SK-N-SH (cell line): Measurements from ENCODE around the gene SSR1. TPM values are rescaled to one million over a fixed set of nuclear protein-coding genes. Genes with fewer than 3 reads are reported as not detected.

Experiments
- CTCF ChIA-PET: fragments of 300-600, 350-600 bp; formaldehyde crosslinking; extraction: SDS; loops from one replicate; lab custom pipeline; 2021; lab: Yijun Ruan, JAX
- POLR2A ChIA-PET: fragments of 350-600 bp; sonication (Branson Sonifier 250); formaldehyde crosslinking; extraction: SDS; loops from one replicate; lab custom pipeline; 2020; ENCODE audit warnings: antibody characterized with exemption, inconsistent platforms; lab: Yijun Ruan, JAX
- DNase-seq: peaks from one replicate; pipeline ENCODE4 v3.0.0; 2012
- H2AFZ ChIP-seq: fragments of 200-600 bp; sonication (generic); 2 replicates; pipeline ENCODE4 v1.8.1; 2016; ENCODE audit warnings: antibody characterized with exemption, mild to moderate bottlenecking, low read depth
- H3F3A ChIP-seq: fragments of 200-600 bp; sonication (generic); replicated peaks from 2 replicates; pipeline ENCODE3; 2016; ENCODE audit warnings: antibody characterized with exemption, mild to moderate bottlenecking; ENCODE audit not compliant: insufficient read depth
- H3K27ac ChIP-seq, 2 experiments: fragments of 200-500 bp in 1 of 2; fragments of 200-600 bp in 1 of 2; sonication (Bioruptor generic) in 1 of 2; sonication (generic), shearing (Covaris generic) in 1 of 2; 2 replicates each; pipeline versions ENCODE4 v1.5.1 to v1.6.1; 2014 to 2016; ENCODE audit warnings: low read depth in 2 of 2, inconsistent platforms in 1 of 2, low read length in 1 of 2, mild to moderate bottlenecking in 1 of 2, mixed read lengths in 1 of 2
- H3K27me3 ChIP-seq: fragments of 200-600 bp; sonication (generic), shearing (Covaris generic); 2 replicates; pipeline ENCODE4 v1.6.1; 2016; ENCODE audit warnings: mixed run types; ENCODE audit not compliant: insufficient read depth
- H3K36me3 ChIP-seq, 2 experiments: fragments of 200-500 bp in 1 of 2; fragments of 200-600 bp in 1 of 2; sonication (Bioruptor generic) in 1 of 2; sonication (generic) in 1 of 2; replicated peaks in 1 of 2; 2 replicates each; pipeline versions ENCODE3 to v1.5.1; 2014 to 2016; ENCODE audit warnings: low read length in 1 of 2, mild to moderate bottlenecking in 1 of 2; ENCODE audit not compliant: insufficient read depth in 2 of 2, control insufficient read depth in 1 of 2
- H3K4me1 ChIP-seq, 2 experiments: fragments of 200-500 bp in 1 of 2; fragments of 200-600 bp in 1 of 2; sonication (Bioruptor generic) in 1 of 2; sonication (generic), shearing (Covaris generic) in 1 of 2; 2 replicates each; pipeline versions ENCODE4 v1.5.1 to v1.6.1; 2014 to 2016; ENCODE audit warnings: low read depth in 1 of 2, low read length in 1 of 2, mixed run types in 1 of 2; ENCODE audit not compliant: insufficient read depth in 2 of 2, control insufficient read depth in 1 of 2
- H3K4me2 ChIP-seq: fragments of 200-600 bp; sonication (generic), shearing (Covaris generic); 2 replicates; pipeline ENCODE4 v1.6.1; 2017; ENCODE audit warnings: mixed run types
- H3K4me3 ChIP-seq, 2 experiments: fragments of 200-500 bp in 1 of 2; fragments of 200-600 bp in 1 of 2; sonication (Bioruptor generic) in 1 of 2; sonication (generic), shearing (Covaris generic) in 1 of 2; 2 replicates each; pipeline versions ENCODE4 v1.5.1 to v1.8.1; 2014 to 2016; ENCODE audit warnings: low read depth in 2 of 2, inconsistent platforms in 1 of 2, low read length in 1 of 2, mild to moderate bottlenecking in 1 of 2, mixed read lengths in 1 of 2, moderate library complexity in 1 of 2
- H3K79me2 ChIP-seq: fragments of 200-600 bp; sonication (generic); 2 replicates; pipeline ENCODE4 v1.8.1; 2017; ENCODE audit warnings: mild to moderate bottlenecking; ENCODE audit not compliant: insufficient read depth
- H3K9ac ChIP-seq: fragments of 200-600 bp; sonication (generic); 2 replicates; pipeline ENCODE4 v1.6.1; 2017; ENCODE audit warnings: mixed run types
- H3K9me2 ChIP-seq: fragments of 200-600 bp; sonication (generic); 2 replicates; pipeline ENCODE4 v1.6.1; 2017; ENCODE audit warnings: mixed run types
- H3K9me3 ChIP-seq: fragments of 200-600 bp; sonication (generic); 2 replicates; pipeline ENCODE4 v1.6.1; 2017; ENCODE audit warnings: mixed run types, mild to moderate bottlenecking, moderate library complexity
- H4K20me1 ChIP-seq: fragments of 200-600 bp; sonication (generic); 2 replicates; pipeline ENCODE4 v1.6.1; 2017; ENCODE audit warnings: mild to moderate bottlenecking, mixed run types; ENCODE audit not compliant: insufficient read depth
- CHD2 ChIP-seq: fragments of 150-350 bp; IDR thresholded peaks from 2 replicates; pipeline ENCODE4 v1.6.1; 2018; ENCODE audit warnings: low read length; ENCODE audit not compliant: partially characterized antibody
- EP300 ChIP-seq, 2 experiments: IDR thresholded peaks; 2 replicates each; pipeline versions ENCODE4 v1.4.0 to v1.6.1; 2012; ENCODE audit warnings: borderline replicate concordance in 1 of 2, low read depth in 1 of 2, low read length in 1 of 2
- FOXM1 ChIP-seq: IDR thresholded peaks from 2 replicates; pipeline ENCODE4 v1.4.0; 2012; ENCODE audit warnings: low read depth, mild to moderate bottlenecking
- GATA2 ChIP-seq: sonication (generic); formaldehyde crosslinking; IDR thresholded peaks from 2 replicates; pipeline ENCODE4 v1.5.0; 2020; ENCODE audit warnings: mild to moderate bottlenecking, missing genetic modification reagents
- IRF3 ChIP-seq: fragments of 150-350 bp; IDR thresholded peaks from 2 replicates; pipeline ENCODE4 v1.6.1; 2016; ENCODE audit warnings: mild to moderate bottlenecking, low read depth, low read length
- JUND ChIP-seq: IDR thresholded peaks from 2 replicates; pipeline ENCODE4 v1.4.0; 2012
- MAX ChIP-seq: IDR thresholded peaks from 2 replicates; pipeline ENCODE4 v1.4.0; 2012; ENCODE audit warnings: low read depth
- MEF2A ChIP-seq: IDR thresholded peaks from 2 replicates; pipeline ENCODE4 v1.4.0; 2012; ENCODE audit warnings: low read depth, borderline replicate concordance
- MXI1 ChIP-seq: IDR thresholded peaks from 2 replicates; pipeline ENCODE4 v1.6.1; 2012; ENCODE audit warnings: mild to moderate bottlenecking, low read depth, low read length, improper control_type of control experiment
- RFX5 ChIP-seq: IDR thresholded peaks from 2 replicates; pipeline ENCODE4 v1.6.1; 2012; ENCODE audit warnings: mild to moderate bottlenecking, improper control_type of control experiment, low read length
- USF1 ChIP-seq: IDR thresholded peaks from 2 replicates; pipeline ENCODE4 v1.4.0; 2012; ENCODE audit warnings: low read depth, borderline replicate concordance
- USF2 ChIP-seq: fragments of 150-350 bp; IDR thresholded peaks from 2 replicates; pipeline ENCODE4 v1.6.1; 2017; ENCODE audit warnings: antibody characterized with exemption, low read length, low read depth, borderline replicate concordance
- WGBS: methylation state at CpG from one replicate; pipeline ENCODE4 v1.1.6; 2017; ENCODE audit warnings: low lambda C conversion rate; 5-methylcytosine and 5-hydroxymethylcytosine counted together
- polyA plus RNA-seq, 3 experiments: library from polyadenylated mRNA; depleted of rRNA; stranded (reverse); fragments of >200 nt; gene quantifications; 2 replicates each; pipeline ENCODE4 v1.2.3, GENCODE V29; 2012

The SSR1 gene
- polyA plus RNA-seq, 1 of the 3 experiments (the other 2 are of a cell fraction): 50.7 TPM

GRCh38 chr6:7343546-7344475, 30.8 kb upstream of the SSR1 start:
- H3K36me3 ChIP-seq: no peaks in the 10 kb centered on the region
- no peak overlapping the region for H3K9ac ChIP-seq
- H3K27ac ChIP-seq: no peak overlapping the region
- H3K9me2 ChIP-seq: no peaks in the 10 kb centered on the region
- H3K9me3 ChIP-seq: no peaks in the 10 kb centered on the region
- CTCF ChIA-PET: no interaction called here
- no peaks in the 10 kb centered on the region for H3K79me2 ChIP-seq
- no peak overlapping the region for H2AFZ ChIP-seq
- TF ChIP-seq USF2: no peak
- TF ChIP-seq EP300 (IDR thresholded peaks at IDR 0.05; ENCODE audit: borderline replicate concordance in 1 of 2, low read depth in 1 of 2, low read length in 1 of 2): no peak
- TF ChIP-seq MEF2A: no peak
- no peak for TF ChIP-seq MXI1
- TF ChIP-seq USF1: no peak
- no peak for TF ChIP-seq IRF3
- TF ChIP-seq RFX5: no peak
- no peak for TF ChIP-seq CHD2
- TF ChIP-seq MAX: no peak
- H4K20me1 ChIP-seq: no peaks in the 10 kb centered on the region
- H3F3A ChIP-seq: no peaks in the 10 kb centered on the region
- no peak for DNase-seq
- H3K4me2 ChIP-seq: no peak overlapping the region
- POLR2A ChIA-PET: no interaction called here
- WGBS: 75% methylated on average over 6 of the region's 29 CpGs
- no peak overlapping the region for H3K4me3 ChIP-seq
- peaks cover 0 to 6% of the 10 kb centered on the region in 2 experiments; a peak in 1 of 4 replicates for H3K4me1 ChIP-seq
- H3K27me3 ChIP-seq: no peaks in the 10 kb centered on the region; the same call in 1 of the 2 replicates

- H3K9me2 ChIP-seq: no peaks in the 10 kb centered on the region
- no peaks in the 10 kb centered on the region for H3K36me3 ChIP-seq
- H3K9me3 ChIP-seq: no peaks in the 10 kb centered on the region
- H3K79me2 ChIP-seq: no peaks in the 10 kb centered on the region
- H3K4me1 ChIP-seq: peaks cover 0 to 6% of the 10 kb centered on the region in 2 experiments; a peak in 1 of 4 replicates
- H4K20me1 ChIP-seq: no peaks in the 10 kb centered on the region
- no peak overlapping the region for H3K4me3 ChIP-seq
- no peak overlapping the region for H2AFZ ChIP-seq
- TF ChIP-seq USF1 (no peak), GATA2 (CRISPR knock-in tag) (0 out of 2 replicates have a peak, but pooled peaks have one; percentile 28), CHD2 (no peak), RFX5 (no peak), IRF3 (no peak), JUND (no peak), FOXM1 (no peak)
- H3K27ac ChIP-seq: peak overlapping the region in 1 of 2 experiments; percentile 31; a peak in 1 of 4 replicates
- no peak overlapping the region for H3K9ac ChIP-seq
- H3K27me3 ChIP-seq: no peaks in the 10 kb centered on the region; the same call in 1 of the 2 replicates
- POLR2A ChIA-PET: no interaction called here
- no peaks in the 10 kb centered on the region for H3F3A ChIP-seq
- WGBS: 40% methylated on average over 5 of the region's 9 CpGs
- DNase-seq: peak; percentile 69
- CTCF ChIA-PET: interaction anchor here (1.3 kb wide), 1 partner anchor 33 kb away, joined by 3 read pairs; no protein-coding TSS in a partner anchor
- H3K4me2 ChIP-seq: no peak overlapping the region
Measured at GRCh38 chr6:7341989-7342742, 29.2 kb upstream of the SSR1 start.
